C4-2B (cell line): ENCODE measurements around the gene ANKRD39.

Experiments
- ZFX ChIP-seq: fragments of 450-650 bp; IDR thresholded peaks from 2 replicates; pipeline ENCODE4 v1.6.1; 2017
- TF ChIP-seq, protein P1 (sequence below): fragments of 450-650 bp; conservative IDR thresholded peaks from 2 replicates; pipeline ENCODE4 v1.5.1; 2017; ENCODE audit warnings: mild to moderate bottlenecking

DNA sequence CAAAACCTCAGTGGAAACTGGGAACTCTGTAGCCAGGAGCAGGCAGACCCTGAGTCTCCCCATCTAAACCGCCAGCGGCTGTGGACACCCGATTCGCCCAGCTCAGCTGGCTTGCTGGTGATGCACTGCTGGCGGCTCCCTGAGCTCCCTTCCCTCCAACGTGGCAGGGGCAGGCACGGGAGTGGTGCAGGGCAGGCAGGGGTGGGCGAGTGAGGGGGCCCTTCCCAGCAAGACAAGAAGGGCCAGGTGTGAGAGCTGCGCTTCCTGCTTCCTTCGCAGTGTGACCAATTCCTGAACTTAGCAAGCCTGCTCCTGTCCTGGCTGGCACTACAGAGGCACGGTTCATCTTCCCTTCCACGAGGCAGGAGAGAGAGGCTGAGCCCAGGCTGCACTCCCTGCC is 24.4 kb upstream of the ANKRD39 start:
- TF ChIP-seq, protein P1, sequence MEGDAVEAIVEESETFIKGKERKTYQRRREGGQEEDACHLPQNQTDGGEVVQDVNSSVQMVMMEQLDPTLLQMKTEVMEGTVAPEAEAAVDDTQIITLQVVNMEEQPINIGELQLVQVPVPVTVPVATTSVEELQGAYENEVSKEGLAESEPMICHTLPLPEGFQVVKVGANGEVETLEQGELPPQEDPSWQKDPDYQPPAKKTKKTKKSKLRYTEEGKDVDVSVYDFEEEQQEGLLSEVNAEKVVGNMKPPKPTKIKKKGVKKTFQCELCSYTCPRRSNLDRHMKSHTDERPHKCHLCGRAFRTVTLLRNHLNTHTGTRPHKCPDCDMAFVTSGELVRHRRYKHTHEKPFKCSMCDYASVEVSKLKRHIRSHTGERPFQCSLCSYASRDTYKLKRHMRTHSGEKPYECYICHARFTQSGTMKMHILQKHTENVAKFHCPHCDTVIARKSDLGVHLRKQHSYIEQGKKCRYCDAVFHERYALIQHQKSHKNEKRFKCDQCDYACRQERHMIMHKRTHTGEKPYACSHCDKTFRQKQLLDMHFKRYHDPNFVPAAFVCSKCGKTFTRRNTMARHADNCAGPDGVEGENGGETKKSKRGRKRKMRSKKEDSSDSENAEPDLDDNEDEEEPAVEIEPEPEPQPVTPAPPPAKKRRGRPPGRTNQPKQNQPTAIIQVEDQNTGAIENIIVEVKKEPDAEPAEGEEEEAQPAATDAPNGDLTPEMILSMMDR: no peak
- TF ChIP-seq ZFX: no peak
